Bronchial epithelial cell (primary cell): ENCODE results near the gene KCNN4. TPM values are rescaled to one million over a fixed set of nuclear protein-coding genes. Genes with fewer than 3 reads are reported as not detected.
"Not testable (repeated sequence)": the region's sequence is repeated elsewhere in the genome, so short reads cannot be mapped to it uniquely, and the experiment has no call there.

Experiments used
- DNase-seq: peaks from one replicate; pipeline ENCODE4 v3.0.0-alpha.2; 2010; ENCODE audit warnings: low read depth
- FAIRE-seq: peaks from 2 replicates; lab custom pipeline; 2011; peaks lifted over from hg19 to GRCh38; lab: Jason Lieb, UNC
- H3K27me3 ChIP-seq: 2 replicates; pipeline ENCODE4 v1.5.1; 2011; ENCODE audit warnings: low read length; ENCODE audit not compliant: control insufficient read depth, insufficient read depth
- H3K36me3 ChIP-seq: 2 replicates; pipeline ENCODE4 v1.5.1; 2011; ENCODE audit warnings: low read length; ENCODE audit not compliant: control insufficient read depth, insufficient read depth
- H3K4me3 ChIP-seq: 2 replicates; pipeline ENCODE4 v1.5.1; 2011; ENCODE audit warnings: mild to moderate bottlenecking, low read depth, low read length, control low read depth
- CTCF ChIP-seq: IDR thresholded peaks from 2 replicates; pipeline ENCODE4 v1.5.1; 2011; ENCODE audit warnings: mild to moderate bottlenecking, moderate library complexity, low read length, control low read depth, inconsistent platforms; ENCODE audit not compliant: insufficient read depth, severe bottlenecking
- total RNA-seq: library from RNA; depleted of rRNA; stranded (reverse); fragments of >200 nt; gene quantifications from 2 replicates; pipeline ENCODE4 v1.2.1, GENCODE V29; 2014

The KCNN4 gene
- total RNA-seq, 1 donor from 2014 or later, result 9.7 TPM

- no peaks in the 10 kb centered on the region for H3K36me3 ChIP-seq
- peak; percentile 40 for TF ChIP-seq CTCF
- DNase-seq (peak; percentile 67), FAIRE-seq (no peak)
- no peaks in the 10 kb centered on the region for H3K27me3 ChIP-seq
- no peak overlapping the region for H3K4me3 ChIP-seq
These were observed 29.3 kb upstream of the KCNN4 start for GRCh38 chr19:43809762-43810696.

- DNase-seq, result no peak
- TF ChIP-seq CTCF, result no peak
- no peak overlapping the region for H3K4me3 ChIP-seq
- no peaks in the 10 kb centered on the region for H3K36me3 ChIP-seq
- no peak for FAIRE-seq
- H3K27me3 ChIP-seq, result no peaks in the 10 kb centered on the region
These were observed 26.9 kb upstream of the KCNN4 start for GRCh38 chr19:43807651-43808050.

- DNase-seq (no peak), FAIRE-seq (no peak)
- TF ChIP-seq CTCF, result no peak
- H3K36me3 ChIP-seq, result no peaks in the 10 kb centered on the region
- no peaks in the 10 kb centered on the region for H3K27me3 ChIP-seq
- no peak overlapping the region for H3K4me3 ChIP-seq
These were observed 26.1 kb upstream of the KCNN4 start for GRCh38 chr19:43806848-43807247.

- H3K27me3 ChIP-seq, DNase-seq, FAIRE-seq, H3K4me3 ChIP-seq, H3K36me3 ChIP-seq: not testable (repeated sequence)
These were observed 25.6 kb upstream of the KCNN4 start for GRCh38 chr19:43806401-43806800.

- no peaks in the 10 kb centered on the region for H3K36me3 ChIP-seq
- FAIRE-seq (no peak), DNase-seq (no peak)
- no peak overlapping the region for H3K4me3 ChIP-seq
- no peak for TF ChIP-seq CTCF
- H3K27me3 ChIP-seq, result no peaks in the 10 kb centered on the region
These were observed 23.7 kb upstream of the KCNN4 start for GRCh38 chr19:43804432-43804831.

GRCh38 chr19:43802216-43802951 is 21.6 kb upstream of the KCNN4 start, which contains the start of gene LYPD5:
Gene LYPD5, minus strand, starts transcription at chr19:43802447. Its CDS starts 67 bp downstream, at chr19:43802380.
- H3K4me3 ChIP-seq, result no peak within 1 kb of the TSS
- H3K27me3 ChIP-seq, result no peaks in the 10 kb centered on the region
- FAIRE-seq (peak; percentile 32), DNase-seq (no peak)
- TF ChIP-seq CTCF, result no peak
- H3K36me3 ChIP-seq, result no peaks in the 10 kb centered on the region
